Coronary artery (tissue), 2 donors: ENCODE results near the gene CHKA.

Source experiments
- DNase-seq: peaks from one replicate; pipeline ENCODE4 v3.0.0-alpha.2; 2017; ENCODE audit warnings: low spot score
- H3K27ac ChIP-seq, 2 donors: fragments of 200-600 bp; sonication (generic); one replicate each; pipeline ENCODE4 v1.5.1; 2016 to 2019
- H3K4me3 ChIP-seq: fragments of 200-600 bp; sonication (generic); 2 replicates; pipeline ENCODE4 v1.5.1; 2016; ENCODE audit warnings: mild to moderate bottlenecking, moderate library complexity
- TF ChIP-seq, protein P1 (sequence below): fragments of 200-600 bp; sonication (generic); IDR thresholded peaks from one replicate; pipeline ENCODE4 v1.5.1; 2019; ENCODE audit warnings: antibody characterized with exemption

The CHKA gene

GRCh38 chr11:68137833-68138232, 16.6 kb upstream of the CHKA start:
- no peak for DNase-seq
- no peak overlapping the region for H3K27ac ChIP-seq
- no peak overlapping the region for H3K4me3 ChIP-seq
- TF ChIP-seq, protein P1, sequence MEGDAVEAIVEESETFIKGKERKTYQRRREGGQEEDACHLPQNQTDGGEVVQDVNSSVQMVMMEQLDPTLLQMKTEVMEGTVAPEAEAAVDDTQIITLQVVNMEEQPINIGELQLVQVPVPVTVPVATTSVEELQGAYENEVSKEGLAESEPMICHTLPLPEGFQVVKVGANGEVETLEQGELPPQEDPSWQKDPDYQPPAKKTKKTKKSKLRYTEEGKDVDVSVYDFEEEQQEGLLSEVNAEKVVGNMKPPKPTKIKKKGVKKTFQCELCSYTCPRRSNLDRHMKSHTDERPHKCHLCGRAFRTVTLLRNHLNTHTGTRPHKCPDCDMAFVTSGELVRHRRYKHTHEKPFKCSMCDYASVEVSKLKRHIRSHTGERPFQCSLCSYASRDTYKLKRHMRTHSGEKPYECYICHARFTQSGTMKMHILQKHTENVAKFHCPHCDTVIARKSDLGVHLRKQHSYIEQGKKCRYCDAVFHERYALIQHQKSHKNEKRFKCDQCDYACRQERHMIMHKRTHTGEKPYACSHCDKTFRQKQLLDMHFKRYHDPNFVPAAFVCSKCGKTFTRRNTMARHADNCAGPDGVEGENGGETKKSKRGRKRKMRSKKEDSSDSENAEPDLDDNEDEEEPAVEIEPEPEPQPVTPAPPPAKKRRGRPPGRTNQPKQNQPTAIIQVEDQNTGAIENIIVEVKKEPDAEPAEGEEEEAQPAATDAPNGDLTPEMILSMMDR = no peak

DNA sequence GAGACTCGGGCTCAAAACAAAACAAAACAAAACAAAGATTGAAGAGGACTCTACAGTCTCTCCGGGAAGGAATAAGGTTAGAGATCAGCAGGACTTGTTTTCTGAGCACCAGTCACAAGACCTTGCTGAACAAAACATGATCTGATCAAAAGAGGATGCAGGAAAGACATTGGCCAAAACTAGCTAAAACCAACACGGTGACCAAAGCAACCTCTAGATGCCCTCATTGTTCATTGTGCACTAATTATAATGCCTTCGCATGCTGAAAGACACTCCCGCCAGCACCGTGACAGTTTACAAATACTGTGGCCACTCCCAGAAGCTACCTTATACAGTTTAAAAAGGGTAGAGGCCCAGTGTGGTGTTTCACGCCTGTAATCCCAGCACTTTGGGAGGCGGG, 15.7 kb upstream of the CHKA start:
- no peak overlapping the region for H3K4me3 ChIP-seq
- TF ChIP-seq, protein P1 = no peak
- no peak for DNase-seq
- no peak overlapping the region for H3K27ac ChIP-seq

GRCh38 chr11:68135161-68135560, 14.0 kb upstream of the CHKA start:
- peak; percentile 17 for DNase-seq
- TF ChIP-seq, protein P1 = no peak
- H3K27ac ChIP-seq = no peak overlapping the region
- no peak overlapping the region for H3K4me3 ChIP-seq

- TF ChIP-seq, protein P1 = no peak
- Histone ChIP-seq H3K4me3 (no peak overlapping the region), H3K27ac (no peak overlapping the region)
- peak; percentile 2 for DNase-seq
These were observed 12.6 kb upstream of the CHKA start for GRCh38 chr11:68133761-68134160.

- TF ChIP-seq, protein P1 = no peak
- H3K27ac ChIP-seq = no peak overlapping the region
- DNase-seq = no peak
- no peak overlapping the region for H3K4me3 ChIP-seq
These were observed 8.9 kb upstream of the CHKA start for GRCh38 chr11:68130121-68130520.

- no peak for DNase-seq
- TF ChIP-seq, protein P1 = no peak
- Histone ChIP-seq H3K27ac (peak overlapping the region; percentile 33 to 82), H3K4me3 (peak overlapping the region; percentile 71)
These were observed 7.6 kb upstream of the CHKA start for GRCh38 chr11:68128682-68129327.
